Brain microvascular endothelial cell (primary cell): ENCODE measurements around the gene ALDOC.

ENCODE experiments used
- DNase-seq: peaks from one replicate; pipeline ENCODE4 v3.0.0-alpha.2; 2020
- H3K27ac ChIP-seq: fragments of 250-450 bp; sonication (Bioruptor Pico); 2 replicates; pipeline ENCODE4 v1.5.1; 2020; ENCODE audit warnings: mild to moderate bottlenecking, moderate library complexity
- H3K27me3 ChIP-seq: fragments of 250-450 bp; sonication (Bioruptor Pico); replicated peaks from 2 replicates; pipeline ENCODE4 v1.5.1; 2020; ENCODE audit warnings: mild to moderate bottlenecking
- H3K36me3 ChIP-seq: fragments of 250-450 bp; sonication (Bioruptor Pico); replicated peaks from 2 replicates; pipeline ENCODE4 v1.5.1; 2020; ENCODE audit warnings: mild to moderate bottlenecking
- H3K4me3 ChIP-seq: 2 replicates; pipeline ENCODE4 v1.5.1; 2011; ENCODE audit warnings: low read depth, mild to moderate bottlenecking, control low read depth, low read length, moderate library complexity
- in situ Hi-C: cut with HindIII; loops from 2 replicates; pipeline ENCODE4 v1.10.0; 2017; ENCODE audit warnings: low sequenced_read_pairs, low pct_ligation_motif_present
- TF ChIP-seq, protein P1 (sequence below): IDR thresholded peaks from 2 replicates; pipeline ENCODE4 v1.5.1; 2011; ENCODE audit warnings: low read depth, mild to moderate bottlenecking, moderate library complexity, low read length, control low read depth, inconsistent platforms; ENCODE audit errors: missing control alignments

ALDOC gene

DNA sequence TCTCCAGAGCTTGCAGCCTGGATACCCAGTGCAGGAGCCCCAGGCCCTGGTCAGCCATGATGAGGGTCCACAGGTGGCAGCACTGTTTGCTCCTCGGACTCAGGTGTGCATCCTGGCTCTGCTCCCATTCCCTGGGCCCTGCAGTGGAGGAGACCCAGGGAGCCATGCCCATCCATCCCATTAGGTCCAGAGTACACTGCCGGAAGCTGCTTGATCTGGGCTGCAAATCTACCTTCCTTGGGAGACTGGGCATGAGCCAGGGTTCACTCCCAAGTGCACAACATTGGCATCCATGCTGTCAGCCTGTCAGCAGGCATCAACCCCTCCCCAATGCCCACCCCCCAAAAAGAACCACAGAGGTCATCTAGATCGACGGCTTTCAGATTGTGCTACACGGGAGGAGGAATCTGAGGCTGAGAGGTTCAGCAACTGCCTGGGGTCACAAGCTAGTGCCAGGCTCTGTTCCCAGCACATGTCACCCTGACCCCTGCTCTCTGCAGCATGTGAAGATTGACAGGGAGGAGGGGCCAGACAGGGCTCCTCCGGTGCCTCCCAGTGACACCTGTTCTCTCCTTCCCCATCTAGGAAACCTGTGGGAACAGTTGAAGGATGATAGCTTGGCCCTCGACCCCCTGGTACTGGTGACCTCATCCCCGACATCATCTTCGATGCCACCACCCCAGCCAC is 40.0 kb downstream of the ALDOC start:
- TF ChIP-seq, protein P1, sequence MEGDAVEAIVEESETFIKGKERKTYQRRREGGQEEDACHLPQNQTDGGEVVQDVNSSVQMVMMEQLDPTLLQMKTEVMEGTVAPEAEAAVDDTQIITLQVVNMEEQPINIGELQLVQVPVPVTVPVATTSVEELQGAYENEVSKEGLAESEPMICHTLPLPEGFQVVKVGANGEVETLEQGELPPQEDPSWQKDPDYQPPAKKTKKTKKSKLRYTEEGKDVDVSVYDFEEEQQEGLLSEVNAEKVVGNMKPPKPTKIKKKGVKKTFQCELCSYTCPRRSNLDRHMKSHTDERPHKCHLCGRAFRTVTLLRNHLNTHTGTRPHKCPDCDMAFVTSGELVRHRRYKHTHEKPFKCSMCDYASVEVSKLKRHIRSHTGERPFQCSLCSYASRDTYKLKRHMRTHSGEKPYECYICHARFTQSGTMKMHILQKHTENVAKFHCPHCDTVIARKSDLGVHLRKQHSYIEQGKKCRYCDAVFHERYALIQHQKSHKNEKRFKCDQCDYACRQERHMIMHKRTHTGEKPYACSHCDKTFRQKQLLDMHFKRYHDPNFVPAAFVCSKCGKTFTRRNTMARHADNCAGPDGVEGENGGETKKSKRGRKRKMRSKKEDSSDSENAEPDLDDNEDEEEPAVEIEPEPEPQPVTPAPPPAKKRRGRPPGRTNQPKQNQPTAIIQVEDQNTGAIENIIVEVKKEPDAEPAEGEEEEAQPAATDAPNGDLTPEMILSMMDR, result no peak
- H3K4me3 ChIP-seq, result no peak overlapping the region

DNA sequence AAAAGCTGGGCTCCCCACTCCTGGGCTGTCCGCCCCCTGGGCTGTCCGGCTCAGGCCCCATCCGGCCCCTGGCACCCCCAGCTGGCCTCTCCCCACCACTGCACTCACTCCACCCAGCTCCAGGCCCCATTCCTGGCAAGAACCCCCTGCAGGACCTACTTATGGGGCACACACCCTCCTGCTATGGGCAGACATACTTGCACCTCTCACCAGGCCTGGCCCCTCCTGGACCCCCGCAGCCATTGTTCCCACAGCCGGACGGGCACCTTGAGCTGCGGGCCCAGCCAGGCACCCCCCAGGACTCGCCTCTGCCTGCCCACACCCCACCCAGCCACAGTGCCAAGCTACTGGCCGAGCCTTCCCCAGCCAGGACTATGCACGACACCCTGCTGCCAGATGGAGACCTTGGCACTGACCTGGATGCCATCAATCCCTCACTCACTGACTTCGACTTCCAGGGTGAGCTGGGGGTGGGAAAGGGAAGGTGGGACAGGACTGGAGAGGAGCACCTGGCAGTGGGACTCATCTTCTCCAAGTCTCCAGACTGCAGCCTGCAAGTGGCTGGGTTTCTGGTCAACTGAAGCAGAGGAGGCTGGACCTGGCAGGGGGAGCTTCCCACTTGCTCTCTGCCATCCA is 41.8 kb downstream of the ALDOC start:
- Histone ChIP-seq H3K27me3 (no peaks in the 10 kb centered on the region), H3K27ac (no peak overlapping the region), H3K4me3 (no peak overlapping the region), H3K36me3 (no peaks in the 10 kb centered on the region)
- DNase-seq, result no peak
- TF ChIP-seq, protein P1, result no peak
- in situ Hi-C loops, result no loop called here

More for the DNA sequence above, 40.0 kb downstream of the ALDOC start:
- Histone ChIP-seq H3K36me3 (no peaks in the 10 kb centered on the region), H3K27me3 (no peaks in the 10 kb centered on the region), H3K27ac (no peak overlapping the region)
- no peak for DNase-seq
- in situ Hi-C loops, result no loop called here

DNA sequence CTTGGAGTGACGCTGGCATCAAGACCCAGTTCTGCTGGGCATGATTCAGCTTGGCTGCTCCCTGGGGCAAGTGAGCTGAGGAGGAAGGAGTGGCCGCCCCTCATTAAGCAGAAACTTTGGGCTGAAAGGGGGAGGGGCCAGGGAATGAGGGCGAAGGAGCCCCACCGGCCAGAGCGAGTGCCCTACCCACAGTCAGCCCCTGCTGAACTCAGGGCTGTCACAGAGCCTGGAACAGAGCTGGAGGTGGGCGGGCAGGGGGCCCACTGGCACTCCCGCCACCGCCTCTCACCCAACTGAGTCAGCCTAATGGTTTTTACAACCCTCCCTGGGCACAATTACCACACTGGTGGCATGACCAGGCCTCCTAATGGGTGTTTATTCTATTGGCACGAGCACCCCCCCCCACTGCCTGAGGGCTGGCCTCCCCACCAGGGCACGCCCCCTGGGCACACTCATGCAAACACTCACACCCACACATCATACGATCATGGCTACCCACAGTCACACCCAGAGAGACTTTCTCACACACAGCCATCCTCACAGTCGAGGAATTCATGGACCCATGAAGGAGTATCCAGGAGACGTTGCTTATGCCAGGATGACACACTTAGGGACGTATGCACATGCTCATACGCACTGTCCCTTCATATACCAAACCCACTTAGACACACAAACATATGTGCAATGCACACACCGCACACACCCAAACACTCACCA is 43.4 kb downstream of the ALDOC start:
- H3K27ac ChIP-seq, result no peak overlapping the region
- no peak overlapping the region for H3K4me3 ChIP-seq
- H3K27me3 ChIP-seq, result no peaks in the 10 kb centered on the region
- no peaks in the 10 kb centered on the region for H3K36me3 ChIP-seq
- TF ChIP-seq, protein P1, result no peak
- in situ Hi-C loops, result no loop called here
- no peak for DNase-seq

DNA sequence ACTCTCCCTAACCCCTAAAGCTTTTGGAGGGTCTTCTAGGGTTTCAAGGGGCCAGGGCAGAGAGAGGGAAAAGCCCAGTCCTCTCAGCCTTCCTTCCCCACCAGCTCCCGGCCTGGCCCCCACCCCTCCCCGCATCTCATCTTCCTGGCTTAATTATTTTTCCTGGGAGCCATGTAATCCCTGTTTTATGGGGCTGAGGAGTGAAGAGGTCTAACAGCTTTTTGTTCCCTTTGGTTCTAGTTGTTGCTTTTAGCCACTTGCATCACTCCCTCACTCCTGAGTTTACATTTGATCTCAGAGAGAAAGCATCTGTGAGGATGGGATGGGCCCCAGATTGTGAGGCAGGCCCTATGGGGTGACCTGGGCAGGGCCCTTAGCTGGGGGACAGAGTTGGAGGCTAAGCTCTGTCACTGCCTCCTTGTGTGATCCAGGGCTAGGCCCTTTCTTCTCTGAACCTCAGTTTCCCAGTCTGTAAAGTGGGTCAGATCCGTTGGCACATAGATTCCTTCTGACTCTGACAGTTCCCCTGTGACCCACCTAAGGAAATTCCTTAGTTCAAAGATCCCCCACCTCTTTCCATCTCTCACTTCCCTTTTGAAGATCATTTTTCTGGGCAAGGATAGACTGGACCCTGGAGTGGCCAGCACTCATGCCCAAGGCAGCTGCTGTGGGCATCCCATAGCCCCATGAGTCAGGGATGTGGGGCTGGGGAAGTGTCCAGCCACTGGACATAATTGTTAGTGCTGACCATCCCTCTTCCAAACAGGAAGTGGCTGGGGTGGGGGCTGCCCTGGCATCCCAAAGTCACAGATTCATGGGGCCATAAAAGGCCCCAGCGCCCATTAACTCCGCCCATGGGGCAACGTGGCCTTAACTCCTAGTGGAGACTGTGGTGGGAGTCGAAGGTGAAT is 44.4 kb downstream of the ALDOC start:
- no peak for DNase-seq
- TF ChIP-seq, protein P1, result no peak
- in situ Hi-C loops, result no loop called here
- Histone ChIP-seq H3K4me3 (no peak overlapping the region), H3K27me3 (no peaks in the 10 kb centered on the region), H3K36me3 (no peaks in the 10 kb centered on the region), H3K27ac (no peak overlapping the region)

DNA sequence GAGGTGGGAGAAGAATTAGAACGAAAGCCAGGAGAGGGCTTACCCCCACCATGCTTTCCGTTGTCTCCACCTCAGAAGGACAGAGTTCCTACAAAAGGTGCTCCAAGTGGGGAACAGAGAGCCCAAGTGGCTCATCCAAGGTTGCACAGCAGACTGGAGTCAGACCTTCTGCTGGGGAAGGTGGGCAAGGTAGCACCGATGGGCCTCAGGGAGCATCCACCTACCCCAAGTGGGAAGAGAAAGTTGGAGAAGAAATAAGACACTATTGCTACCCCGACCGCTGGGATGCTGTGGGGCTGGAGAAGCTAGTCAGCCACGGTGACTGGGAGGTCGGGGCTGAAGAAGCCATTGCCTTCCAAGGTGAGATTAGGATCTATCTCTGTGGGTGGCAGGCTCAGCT is 45.8 kb downstream of the ALDOC start:
- Histone ChIP-seq H3K36me3 (no peaks in the 10 kb centered on the region), H3K27me3 (no peaks in the 10 kb centered on the region), H3K27ac (no peak overlapping the region), H3K4me3 (no peak overlapping the region)
- DNase-seq, result no peak
- TF ChIP-seq, protein P1, result no peak
- in situ Hi-C loops, result no loop called here
